ENCODE data around the gene LRCH1. TPM values are rescaled to one million over a fixed set of nuclear protein-coding genes. Genes with fewer than 3 reads are reported as not detected.
A peak's percentile ranks its signal among the peaks of the same experiment; 100 is the strongest.

LRCH1 gene
- total RNA-seq, 2 experiments from 2014 or later = 16.7 to 27.8 TPM

GRCh38 chr13:46622630-46623256, 69.8 kb downstream of the LRCH1 start:
- no TSS peak for BruUV-seq (replicated peaks)
- Histone ChIP-seq H4K20me1 (ENCODE audit: insufficient read depth, low read length) (0 out of 2 replicates have a peak, but pooled peaks cover 23% of the 10 kb centered on the region), H3K9me3 (ENCODE audit: low read length) (no peaks in the 10 kb centered on the region), H3K27ac (ENCODE audit: low read depth, low read length, poor library complexity, severe bottlenecking) (peak overlapping the region; percentile 55), H3K4me3 (ENCODE audit: low read depth, low read length, poor library complexity, severe bottlenecking) (peak overlapping the region; percentile 49), H3K36me3 (ENCODE audit: insufficient read depth, low read length) (no peaks in the 10 kb centered on the region; the same call in 1 of the 2 replicates), H3K4me2 (ENCODE audit: low read length) (peak overlapping the region; percentile 86), H3K4me1 (ENCODE audit: insufficient read depth, low read length, poor library complexity, severe bottlenecking) (peaks cover 86% of the 10 kb centered on the region), H3K9me2 (ENCODE audit: insufficient read depth, low read length) (no peaks in the 10 kb centered on the region), H2AFZ (ENCODE audit: low read length) (no peak overlapping the region), H3K79me2 (ENCODE audit: insufficient read depth, low read depth, low read length) (peaks cover 97% of the 10 kb centered on the region)
- DNase-seq (ENCODE audit: low spot score) = peak; percentile 25
- ChIA-PET POLR2A (interaction anchor here (0.7 to 3.6 kb wide), 19 partner anchors 8 to 597 kb away, joined by 3 to 33 read pairs (median 5); no protein-coding TSS in a partner anchor), CTCF (ENCODE audit: unreplicated experiment) (interaction anchor here (0.7 to 1.7 kb wide), 3 partner anchors 19 to 86 kb away, joined by 3 to 11 read pairs (median 3); no protein-coding TSS in a partner anchor)
- no peak for TF ChIP-seq CTCF (conservative IDR thresholded peaks at IDR 0.05; ENCODE audit: low read length)
- no peak for TF ChIP-seq EZH2phosphoT487 (IDR thresholded peaks at IDR 0.05; ENCODE audit: borderline replicate concordance, low read depth, low read length)
- intact Hi-C loops (cut with micrococcal nuclease; ENCODE audit: unreplicated experiment) = no loop called here

GRCh38 chr13:46624353-46624752, 71.4 kb downstream of the LRCH1 start:
- TF ChIP-seq CTCF (conservative IDR thresholded peaks at IDR 0.05; ENCODE audit: low read length) = no peak
- no peak for TF ChIP-seq EZH2phosphoT487 (IDR thresholded peaks at IDR 0.05; ENCODE audit: borderline replicate concordance, low read depth, low read length)
- no peaks in the 10 kb centered on the region for H3K9me2 ChIP-seq (ENCODE audit: insufficient read depth, low read length)
- H3K79me2 ChIP-seq (ENCODE audit: insufficient read depth, low read depth, low read length) = peaks cover 94% of the 10 kb centered on the region
- H3K4me2 ChIP-seq (ENCODE audit: low read length) = peak overlapping the region; percentile 45
- no TSS peak for BruUV-seq (replicated peaks)
- DNase-seq (ENCODE audit: low spot score) = no peak
- no peaks in the 10 kb centered on the region for H3K9me3 ChIP-seq (ENCODE audit: low read length)
- intact Hi-C loops (cut with micrococcal nuclease; ENCODE audit: unreplicated experiment) = no loop called here
- ChIA-PET POLR2A (interaction anchor here (0.6 to 2.5 kb wide), 8 partner anchors 9 to 69 kb away, joined by 3 to 11 read pairs (median 4); no protein-coding TSS in a partner anchor), CTCF (ENCODE audit: unreplicated experiment) (no interaction called here)
- H3K4me1 ChIP-seq (ENCODE audit: insufficient read depth, low read length, poor library complexity, severe bottlenecking) = peaks cover 72% of the 10 kb centered on the region
- no peak overlapping the region for H3K4me3 ChIP-seq (ENCODE audit: low read depth, low read length, poor library complexity, severe bottlenecking)
- 0 out of 2 replicates have a peak, but pooled peaks cover 23% of the 10 kb centered on the region for H4K20me1 ChIP-seq (ENCODE audit: insufficient read depth, low read length)
- H2AFZ ChIP-seq (ENCODE audit: low read length) = no peak overlapping the region
- H3K36me3 ChIP-seq (ENCODE audit: insufficient read depth, low read length) = no peaks in the 10 kb centered on the region
- H3K27ac ChIP-seq (ENCODE audit: low read depth, low read length, poor library complexity, severe bottlenecking) = no peak overlapping the region

GRCh38 chr13:46624821-46625220, 71.9 kb downstream of the LRCH1 start:
- Histone ChIP-seq H3K36me3 (ENCODE audit: insufficient read depth, low read length) (no peaks in the 10 kb centered on the region), H2AFZ (ENCODE audit: low read length) (no peak overlapping the region), H3K4me1 (ENCODE audit: insufficient read depth, low read length, poor library complexity, severe bottlenecking) (peaks cover 72% of the 10 kb centered on the region), H3K4me3 (ENCODE audit: low read depth, low read length, poor library complexity, severe bottlenecking) (no peak overlapping the region), H3K9me3 (ENCODE audit: low read length) (no peaks in the 10 kb centered on the region), H3K27ac (ENCODE audit: low read depth, low read length, poor library complexity, severe bottlenecking) (no peak overlapping the region), H3K79me2 (ENCODE audit: insufficient read depth, low read depth, low read length) (peaks cover 94% of the 10 kb centered on the region), H4K20me1 (ENCODE audit: insufficient read depth, low read length) (0 out of 2 replicates have a peak, but pooled peaks cover 18% of the 10 kb centered on the region), H3K9me2 (ENCODE audit: insufficient read depth, low read length) (no peaks in the 10 kb centered on the region), H3K4me2 (ENCODE audit: low read length) (peak overlapping the region; percentile 45; the same call in 1 of the 2 replicates)
- no peak for TF ChIP-seq CTCF (conservative IDR thresholded peaks at IDR 0.05; ENCODE audit: low read length)
- TF ChIP-seq EZH2phosphoT487 (IDR thresholded peaks at IDR 0.05; ENCODE audit: borderline replicate concordance, low read depth, low read length) = no peak
- ChIA-PET POLR2A (interaction anchor here (0.6 to 2.5 kb wide), 9 partner anchors 10 to 69 kb away, joined by 3 to 11 read pairs (median 3); no protein-coding TSS in a partner anchor), CTCF (ENCODE audit: unreplicated experiment) (no interaction called here)
- intact Hi-C loops (cut with micrococcal nuclease; ENCODE audit: unreplicated experiment) = no loop called here
- no peak for DNase-seq (ENCODE audit: low spot score)
- no TSS peak for BruUV-seq (replicated peaks)
